Testis (tissue), 2 donors: ENCODE measurements around the gene PARP3.

ENCODE experiments used
- CTCF ChIP-seq, 3 experiments: fragments of 450-650 bp in 2 of 3; fragments of 200-600 bp in 1 of 3; sonication (generic) in 1 of 3; IDR thresholded peaks; one replicate each; pipeline ENCODE4 v1.5.1; 2016 to 2019; ENCODE audit warnings: antibody characterized with exemption in 3 of 3, mild to moderate bottlenecking in 2 of 3, moderate library complexity in 1 of 3
- POLR2A ChIP-seq: fragments of 450-650 bp; IDR thresholded peaks from one replicate; pipeline ENCODE4 v1.6.1; 2017; ENCODE audit warnings: antibody characterized with exemption, mild to moderate bottlenecking, moderate library complexity

GRCh38 chr3:51954713-51955112 lies 12.6 kb downstream of the PARP3 start:
- TF ChIP-seq CTCF (IDR thresholded peaks at IDR 0.05) = no peak
- TF ChIP-seq POLR2A = no peak
